ENCODE results near the gene FANCE. TPM values are rescaled to one million over a fixed set of nuclear protein-coding genes. Genes with fewer than 3 reads are reported as not detected.

Gene FANCE
- total RNA-seq, 1 donor from 2014 or later = 22.3 TPM

- intact Hi-C loops (cut with micrococcal nuclease) = no loop called here
- DNase-seq (ENCODE audit: low spot score) = no peak
- H3K36me3 Mint-ChIP-seq (ENCODE audit: low read depth) = no peaks in the 10 kb centered on the region
- no peaks in the 10 kb centered on the region for H3K9me3 Mint-ChIP-seq
- no peak overlapping the region for H3K4me3 Mint-ChIP-seq
- peaks cover 5% of the 10 kb centered on the region for H3K4me1 Mint-ChIP-seq (ENCODE audit: low read depth)
- peaks cover 13% of the 10 kb centered on the region for H3K27me3 Mint-ChIP-seq (ENCODE audit: insufficient read depth)
- no peak overlapping the region for H3K27ac Mint-ChIP-seq
Observed at GRCh38 chr6:35494161-35494563, 42.0 kb downstream of the FANCE start.

DNA sequence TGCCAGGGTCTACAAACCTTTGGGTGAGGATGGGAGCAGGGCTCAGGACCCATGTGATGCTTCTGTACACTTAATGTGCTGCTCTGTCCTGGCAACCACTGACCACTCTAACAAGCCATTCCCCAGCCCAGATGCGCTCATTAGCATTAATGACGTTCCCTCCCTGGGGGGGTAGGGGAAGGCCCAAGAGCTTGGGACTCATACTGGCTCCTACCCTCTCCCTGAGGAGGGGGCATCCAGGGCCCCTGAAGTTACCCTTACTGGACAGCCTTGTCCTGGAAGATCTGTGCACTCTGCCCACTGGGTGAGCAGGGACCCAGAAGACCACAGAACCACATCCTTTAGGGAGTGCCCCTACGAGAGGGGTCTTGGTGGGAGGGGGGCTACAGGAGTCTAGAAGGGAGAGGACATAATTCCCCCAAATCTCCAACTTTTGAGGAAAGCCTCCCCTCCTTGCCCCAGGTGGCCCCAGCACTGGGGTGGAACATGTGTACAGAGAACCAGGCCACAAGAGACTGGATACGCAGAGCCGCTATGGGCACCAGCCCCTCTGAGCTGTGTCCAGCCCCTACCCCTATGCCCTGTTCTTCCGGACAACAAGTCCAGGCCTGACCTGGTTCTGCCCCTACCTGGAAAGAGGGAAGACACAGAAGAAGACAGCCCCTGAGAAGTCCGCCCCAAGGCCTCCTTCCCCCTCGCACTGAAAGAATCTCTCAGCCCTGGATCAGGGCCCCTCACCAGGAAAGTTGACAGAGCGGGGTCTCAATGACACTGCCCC, 43.3 kb downstream of the FANCE start:
- Mint-ChIP-seq H3K4me3 (peak overlapping the region; percentile 73), H3K36me3 (ENCODE audit: low read depth) (no peaks in the 10 kb centered on the region), H3K27ac (no peak overlapping the region), H3K4me1 (ENCODE audit: low read depth) (peaks cover 5% of the 10 kb centered on the region), H3K9me3 (no peaks in the 10 kb centered on the region), H3K27me3 (ENCODE audit: insufficient read depth) (peaks cover 24% of the 10 kb centered on the region)
- no peak for DNase-seq (ENCODE audit: low spot score)
- intact Hi-C loops (cut with micrococcal nuclease) = no loop called here

GRCh38 chr6:35496036-35496840, 44.1 kb downstream of the FANCE start:
- H3K27ac Mint-ChIP-seq = no peak overlapping the region
- H3K4me3 Mint-ChIP-seq = peak overlapping the region; percentile 73
- DNase-seq (ENCODE audit: low spot score) = no peak
- H3K4me1 Mint-ChIP-seq (ENCODE audit: low read depth) = peaks cover 5% of the 10 kb centered on the region
- H3K36me3 Mint-ChIP-seq (ENCODE audit: low read depth) = no peaks in the 10 kb centered on the region
- intact Hi-C loops (cut with micrococcal nuclease) = no loop called here
- no peaks in the 10 kb centered on the region for H3K9me3 Mint-ChIP-seq
- H3K27me3 Mint-ChIP-seq (ENCODE audit: insufficient read depth) = peaks cover 26% of the 10 kb centered on the region

- Mint-ChIP-seq H3K9me3 (no peaks in the 10 kb centered on the region), H3K27me3 (ENCODE audit: insufficient read depth) (peaks cover 26% of the 10 kb centered on the region), H3K4me3 (peak within 1 kb of the TSS; percentile 73), H3K27ac (peak within 1 kb of the TSS; percentile 65), H3K36me3 (ENCODE audit: low read depth) (no peaks in the 10 kb centered on the region), H3K4me1 (ENCODE audit: low read depth) (peaks cover 5% of the 10 kb centered on the region)
- peak; percentile 38 for DNase-seq (ENCODE audit: low spot score)
- intact Hi-C loops (cut with micrococcal nuclease) = loop anchor here (1.0 kb wide), 1 partner anchor 29 kb away; the partner anchor contains the start of gene RPL10A
Observed at GRCh38 chr6:35496841-35497570, 44.9 kb downstream of the FANCE start, which contains the start of gene TEAD3. Gene TEAD3 (minus strand): TSS chr6:35497079.

DNA sequence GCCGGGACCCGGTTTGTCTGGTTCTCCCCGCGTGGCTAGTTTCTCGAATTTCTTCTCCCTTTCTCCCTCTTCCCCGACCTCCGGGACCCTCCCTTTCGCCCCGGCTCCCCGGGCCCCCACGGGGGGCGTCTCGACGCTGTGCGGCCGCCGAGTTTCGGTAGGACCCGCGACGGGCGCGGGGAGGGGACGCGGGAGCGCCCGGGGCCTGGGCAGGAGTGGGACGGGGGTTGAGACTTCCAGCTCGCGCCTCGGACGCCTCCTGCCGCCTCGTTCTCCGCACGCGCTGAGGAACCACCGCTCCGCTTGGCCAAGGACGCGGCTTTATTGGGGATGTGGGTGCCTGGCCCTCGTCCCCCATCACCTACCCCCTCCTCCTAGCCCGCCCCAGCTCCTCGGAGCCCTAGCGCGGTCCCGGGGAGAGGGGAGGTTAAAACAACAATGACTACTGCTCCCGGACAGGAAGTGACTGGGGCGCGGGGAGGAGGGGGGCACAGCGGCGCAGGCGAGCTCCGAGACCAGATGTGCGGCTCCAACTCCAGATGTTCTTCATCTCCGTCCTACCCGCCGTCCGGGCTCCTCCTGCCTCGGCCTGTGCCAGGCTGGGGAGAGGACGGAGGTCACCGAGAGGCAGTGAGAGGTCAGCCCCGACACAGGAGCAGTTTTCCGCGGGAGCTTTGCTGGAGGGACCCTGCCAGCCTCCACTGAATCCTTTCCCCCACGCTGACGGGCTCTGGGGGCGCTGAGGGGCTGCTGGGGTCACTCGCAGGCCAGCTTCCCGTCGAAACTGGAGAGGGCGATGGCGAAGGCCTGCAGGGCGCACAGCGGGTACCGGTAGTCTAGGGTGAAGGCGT, 45.7 kb downstream of the FANCE start:
- DNase-seq (ENCODE audit: low spot score) = peak; percentile 19
- Mint-ChIP-seq H3K36me3 (ENCODE audit: low read depth) (no peaks in the 10 kb centered on the region), H3K27me3 (ENCODE audit: insufficient read depth) (peaks cover 27% of the 10 kb centered on the region), H3K4me1 (ENCODE audit: low read depth) (peaks cover 5% of the 10 kb centered on the region), H3K27ac (peak overlapping the region; percentile 65), H3K4me3 (peak overlapping the region; percentile 63), H3K9me3 (no peaks in the 10 kb centered on the region)
- intact Hi-C loops (cut with micrococcal nuclease) = loop anchor here (1.0 kb wide), 2 partner anchors 29 to 45 kb away; partner anchors contain the start of genes FANCE and RPL10A

- peaks cover 5% of the 10 kb centered on the region for H3K4me1 Mint-ChIP-seq (ENCODE audit: low read depth)
- no peak for DNase-seq (ENCODE audit: low spot score)
- intact Hi-C loops (cut with micrococcal nuclease) = loop anchor here (1.0 kb wide), 1 partner anchor 46 kb away; the partner anchor contains the start of gene FANCE
Observed at GRCh38 chr6:35498422-35499067, 46.4 kb downstream of the FANCE start.

GRCh38 chr6:35499372-35499771, 47.2 kb downstream of the FANCE start:
- Mint-ChIP-seq H3K36me3 (ENCODE audit: low read depth) (no peaks in the 10 kb centered on the region), H3K4me3 (no peak overlapping the region), H3K27me3 (ENCODE audit: insufficient read depth) (peaks cover 36% of the 10 kb centered on the region), H3K4me1 (ENCODE audit: low read depth) (no peaks in the 10 kb centered on the region), H3K9me3 (no peaks in the 10 kb centered on the region), H3K27ac (no peak overlapping the region)
- no peak for DNase-seq (ENCODE audit: low spot score)
- intact Hi-C loops (cut with micrococcal nuclease) = no loop called here

More at GRCh38 chr6:35498422-35499067, 46.4 kb downstream of the FANCE start:
- peaks cover 32% of the 10 kb centered on the region for H3K27me3 Mint-ChIP-seq (ENCODE audit: insufficient read depth)
- no peaks in the 10 kb centered on the region for H3K9me3 Mint-ChIP-seq
- H3K36me3 Mint-ChIP-seq (ENCODE audit: low read depth) = no peaks in the 10 kb centered on the region
- H3K27ac Mint-ChIP-seq = no peak overlapping the region
- H3K4me3 Mint-ChIP-seq = peak overlapping the region; percentile 63

DNA sequence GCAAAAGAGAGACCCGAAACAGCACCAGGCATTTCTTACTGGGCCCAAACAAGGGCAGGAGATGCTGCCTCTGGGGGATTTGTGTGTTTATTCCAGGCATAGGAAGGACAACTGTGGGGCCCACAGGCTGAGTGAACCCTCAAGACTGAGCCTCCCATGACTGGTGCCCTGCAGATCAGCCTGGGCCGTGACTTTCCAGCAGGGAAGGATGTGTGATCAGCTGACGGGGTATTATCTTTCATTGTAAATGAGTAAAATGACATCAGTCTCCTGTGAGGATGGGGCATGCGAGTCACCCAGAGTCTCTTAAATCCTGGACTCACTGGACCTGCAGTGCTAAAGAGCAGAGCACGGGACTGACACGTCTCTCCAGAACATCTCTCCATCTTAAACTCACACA, 48.6 kb downstream of the FANCE start:
- Mint-ChIP-seq H3K27me3 (ENCODE audit: insufficient read depth) (peaks cover 32% of the 10 kb centered on the region), H3K36me3 (ENCODE audit: low read depth) (no peaks in the 10 kb centered on the region), H3K4me3 (no peak overlapping the region), H3K27ac (no peak overlapping the region), H3K4me1 (ENCODE audit: low read depth) (no peaks in the 10 kb centered on the region), H3K9me3 (no peaks in the 10 kb centered on the region)
- no peak for DNase-seq (ENCODE audit: low spot score)
- intact Hi-C loops (cut with micrococcal nuclease) = no loop called here

DNA sequence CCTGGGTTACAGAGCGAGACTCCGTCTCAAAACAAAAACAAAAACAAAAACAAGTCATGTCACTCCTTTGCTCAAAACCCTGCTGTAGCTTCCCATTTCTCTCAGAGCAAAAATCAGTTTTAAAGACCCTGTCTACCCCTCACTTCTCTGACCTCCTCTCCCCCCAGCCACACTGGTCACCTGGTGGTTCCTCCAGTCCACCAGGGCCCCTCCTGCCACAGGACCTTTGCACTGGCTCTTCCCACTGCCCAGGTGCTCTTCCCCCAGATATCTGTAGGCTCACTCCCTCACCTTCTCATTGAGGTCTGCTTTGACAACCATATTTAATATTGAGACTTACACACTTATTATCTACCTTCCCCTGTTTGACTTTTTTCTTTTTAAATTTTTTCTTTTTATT, 49.6 kb downstream of the FANCE start:
- no peak for DNase-seq (ENCODE audit: low spot score)
- no peaks in the 10 kb centered on the region for H3K4me1 Mint-ChIP-seq (ENCODE audit: low read depth)
- no peaks in the 10 kb centered on the region for H3K9me3 Mint-ChIP-seq
- peaks cover 36% of the 10 kb centered on the region for H3K27me3 Mint-ChIP-seq (ENCODE audit: insufficient read depth)
- intact Hi-C loops (cut with micrococcal nuclease) = no loop called here
- H3K27ac Mint-ChIP-seq = no peak overlapping the region
- no peak overlapping the region for H3K4me3 Mint-ChIP-seq
- no peaks in the 10 kb centered on the region for H3K36me3 Mint-ChIP-seq (ENCODE audit: low read depth)

DNA sequence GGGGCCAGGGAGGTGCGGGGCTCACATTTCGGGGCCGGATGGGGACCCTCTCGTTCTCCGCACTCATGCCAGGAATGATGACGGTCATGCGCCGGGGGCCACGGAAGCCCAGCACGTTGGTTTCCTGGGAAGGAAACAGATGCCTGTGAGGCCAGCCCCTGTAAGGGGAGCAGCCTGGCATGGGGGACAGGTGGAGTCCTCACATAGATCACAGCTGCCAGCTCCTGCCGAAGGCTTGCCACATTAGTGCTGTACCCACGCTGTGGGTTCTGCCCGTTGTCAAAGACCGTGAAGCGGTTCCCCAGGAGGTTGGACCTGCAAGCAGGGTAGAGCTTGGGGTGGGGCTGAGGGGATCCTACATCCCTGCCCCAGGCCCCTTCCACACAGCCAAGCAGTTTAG, 51.4 kb downstream of the FANCE start:
- Mint-ChIP-seq H3K4me3 (no peak overlapping the region), H3K4me1 (ENCODE audit: low read depth) (no peaks in the 10 kb centered on the region), H3K9me3 (no peaks in the 10 kb centered on the region), H3K27ac (no peak overlapping the region), H3K36me3 (ENCODE audit: low read depth) (no peaks in the 10 kb centered on the region), H3K27me3 (ENCODE audit: insufficient read depth) (peaks cover 48% of the 10 kb centered on the region)
- DNase-seq (ENCODE audit: low spot score) = no peak
- intact Hi-C loops (cut with micrococcal nuclease) = no loop called here

DNA sequence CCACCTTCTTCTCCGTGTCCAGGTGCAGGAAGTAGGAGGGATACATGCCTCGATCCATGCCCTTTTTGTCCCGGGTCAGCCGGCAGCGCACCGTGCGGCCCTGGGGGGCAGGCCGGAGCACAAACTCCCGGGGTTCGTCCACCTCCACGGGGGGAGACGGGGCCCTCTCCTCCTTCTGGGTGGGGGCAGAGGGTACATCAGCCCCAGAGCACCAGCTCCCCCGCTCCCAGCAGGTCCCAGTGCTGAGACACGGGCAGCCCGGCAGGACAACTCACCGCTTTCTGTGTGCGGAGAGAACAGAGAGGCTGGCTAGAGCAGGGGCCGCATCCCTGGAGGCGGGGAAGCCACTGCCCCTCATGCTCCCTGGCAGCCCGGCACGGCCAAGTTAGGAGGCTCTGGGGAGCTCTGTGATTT, 53.9 kb downstream of the FANCE start:
- DNase-seq (ENCODE audit: low spot score) = no peak
- no peaks in the 10 kb centered on the region for H3K4me1 Mint-ChIP-seq (ENCODE audit: low read depth)
- H3K27ac Mint-ChIP-seq = no peak overlapping the region
- peaks cover 48% of the 10 kb centered on the region for H3K27me3 Mint-ChIP-seq (ENCODE audit: insufficient read depth)
- no peak overlapping the region for H3K4me3 Mint-ChIP-seq
- intact Hi-C loops (cut with micrococcal nuclease) = no loop called here
- H3K9me3 Mint-ChIP-seq = no peaks in the 10 kb centered on the region
- no peaks in the 10 kb centered on the region for H3K36me3 Mint-ChIP-seq (ENCODE audit: low read depth)

Measured in activated T-helper 1 cell treated with anti-CD3 and anti-CD28 coated beads, Interleukin-12 subunit alpha, Interleukin-12 subunit beta, Interleukin-2, Interleukin-4 antibody, amounts not matched to agents 30 ng/mL and 10 ng/mL and 1 ng/mL, durations not matched to agents 14 hours and 24 hours and 36 hours (primary cell).